T-helper 22 cell (primary cell): ENCODE results near the gene JAK3.

ENCODE experiments used
- DNase-seq: peaks from one replicate; pipeline ENCODE4 v3.0.0-alpha.2; 2020; ENCODE audit warnings: low read depth

The JAK3 gene

GRCh38 chr19:17840019-17840418 lies 7.8 kb downstream of the JAK3 start:
- no peak for DNase-seq

- DNase-seq, result no peak
Measured at GRCh38 chr19:17837972-17838371, 9.8 kb downstream of the JAK3 start.

GRCh38 chr19:17836530-17836929 lies 11.3 kb downstream of the JAK3 start:
- DNase-seq, result no peak

- no peak for DNase-seq
Measured at GRCh38 chr19:17835182-17836006, 12.4 kb downstream of the JAK3 start.

GRCh38 chr19:17834350-17835181 lies 13.2 kb downstream of the JAK3 start:
- DNase-seq, result no peak

- DNase-seq, result no peak
Measured at GRCh38 chr19:17832443-17833208, 15.2 kb downstream of the JAK3 start.

- no peak for DNase-seq
Measured at GRCh38 chr19:17831419-17831888, 16.3 kb downstream of the JAK3 start.

- no peak for DNase-seq
Measured at GRCh38 chr19:17830567-17831418, 17.0 kb downstream of the JAK3 start.

- no peak for DNase-seq
Measured at GRCh38 chr19:17829855-17830566, 17.8 kb downstream of the JAK3 start.

GRCh38 chr19:17826508-17827056 lies 21.2 kb downstream of the JAK3 start:
- no peak for DNase-seq

GRCh38 chr19:17824339-17824738 lies 23.4 kb downstream of the JAK3 start:
- no peak for DNase-seq

GRCh38 chr19:17821190-17821589 lies 26.6 kb downstream of the JAK3 start, which contains the start of gene INSL3:
INSL3 (minus strand) TSS chr19:17821519; CDS start chr19:17821506, 13 bp downstream.
- DNase-seq, result no peak

GRCh38 chr19:17817668-17818363 lies 30.0 kb downstream of the JAK3 start:
- DNase-seq, result no peak

GRCh38 chr19:17812099-17812498 lies 35.7 kb downstream of the JAK3 start:
- DNase-seq, result no peak

GRCh38 chr19:17811681-17812080 lies 36.1 kb downstream of the JAK3 start:
- DNase-seq, result no peak

- no peak for DNase-seq
Measured at GRCh38 chr19:17811103-17811502, 36.7 kb downstream of the JAK3 start.

GRCh38 chr19:17807731-17808316 lies 40.0 kb downstream of the JAK3 start:
- DNase-seq, result no peak

GRCh38 chr19:17806945-17807344 lies 40.8 kb downstream of the JAK3 start:
- DNase-seq, result no peak

- no peak for DNase-seq
Measured at GRCh38 chr19:17805427-17805826, 42.4 kb downstream of the JAK3 start.
